ENCODE data around the gene KRT3.

KRT3 gene

DNA sequence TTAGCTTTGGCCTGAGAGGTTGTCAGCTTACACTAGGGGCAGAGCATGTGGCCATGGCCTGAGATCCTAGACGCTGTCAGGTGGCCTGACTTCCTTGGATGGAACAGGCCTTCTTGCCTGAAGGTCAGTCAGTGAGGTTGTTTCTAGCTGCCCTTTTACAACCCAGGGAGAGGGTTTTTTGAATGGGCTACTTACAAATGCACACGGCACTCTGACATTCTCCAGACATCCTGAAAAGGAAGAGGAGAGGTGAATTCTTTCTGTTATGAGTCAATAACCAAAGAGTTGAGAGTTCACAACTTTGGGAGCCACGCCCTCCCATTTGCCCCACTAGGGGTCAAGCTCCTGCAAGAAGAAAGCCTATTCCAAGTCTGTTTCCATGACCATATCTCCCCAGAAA, 26.6 kb downstream of the KRT3 start:
- no peaks in the 10 kb centered on the region for H3K36me3 ChIP-seq (ENCODE audit: control insufficient read depth in 4 of 4, insufficient read depth in 4 of 4, low read length in 3 of 4)
- 52% methylated on average over 2 of the region's 3 CpGs for WGBS (ENCODE audit: insufficient coverage)
- DNase-seq = no peak
- no peaks in the 10 kb centered on the region for H3K9me3 ChIP-seq (ENCODE audit: control extremely low read depth in 1 of 5, control insufficient read depth in 4 of 5, insufficient read depth in 2 of 5, low read depth in 1 of 5, low read length in 4 of 5)
- no peak overlapping the region for H3K27ac ChIP-seq (ENCODE audit: insufficient read depth in 1 of 2, low read depth in 1 of 2, low read length in 2 of 2, poor library complexity in 1 of 2, severe bottlenecking in 2 of 2)
- H3K4me1 ChIP-seq (ENCODE audit: control extremely low read depth in 1 of 4, control insufficient read depth in 4 of 4, insufficient read depth in 4 of 4, low read length in 3 of 4) = no peaks in the 10 kb centered on the region
- no peak overlapping the region for H3K4me3 ChIP-seq (ENCODE audit: control insufficient read depth in 1 of 7, extremely low read depth in 1 of 7, insufficient read depth in 4 of 7, low read depth in 2 of 7, low read length in 6 of 7)
- CTCF ChIA-PET = no interaction called here
- peaks cover 0 to 8% (median 0%) of the 10 kb centered on the region in 5 experiments for H3K27me3 ChIP-seq (replicated peaks in 2 of 5; ENCODE audit: control insufficient read depth in 4 of 5, insufficient read depth in 5 of 5, low read length in 4 of 5)
- POLR2A ChIA-PET = no interaction called here

DNA sequence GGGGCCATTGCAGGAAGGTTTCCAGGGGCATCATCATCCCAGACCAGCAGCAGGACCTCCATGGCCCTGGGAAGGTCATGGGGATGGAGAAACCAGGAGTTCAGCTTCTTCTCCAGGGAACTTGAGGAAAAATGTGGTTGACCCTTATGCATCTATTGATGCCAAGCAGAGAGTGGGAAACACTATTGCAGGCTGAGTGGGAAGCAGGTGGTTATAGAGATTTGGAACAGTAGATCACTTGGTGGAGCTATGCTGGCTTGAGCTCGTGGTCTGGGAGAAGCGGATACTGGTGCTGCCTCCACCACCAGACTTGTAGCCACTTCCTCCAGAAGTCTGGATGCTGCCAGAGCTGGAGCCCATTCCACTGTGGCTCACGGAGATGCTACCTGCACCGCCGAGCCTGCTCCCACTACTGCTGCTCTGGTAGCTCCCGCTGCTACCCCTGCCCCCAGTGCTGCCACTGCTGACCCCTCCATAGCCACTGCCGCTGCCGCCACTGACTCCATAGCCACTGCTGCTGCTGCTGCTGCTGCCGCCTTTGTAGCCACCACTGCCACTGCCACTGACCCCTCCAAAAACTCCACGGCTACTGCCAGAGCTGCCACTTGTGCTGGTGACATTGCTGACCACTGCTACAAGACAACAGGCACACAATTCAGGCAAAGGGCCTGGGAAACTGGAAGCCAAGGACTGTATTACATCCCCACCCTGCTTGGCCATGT, 27.3 kb downstream of the KRT3 start:
- no peak overlapping the region for H3K27ac ChIP-seq (ENCODE audit: insufficient read depth in 1 of 2, low read depth in 1 of 2, low read length in 2 of 2, poor library complexity in 1 of 2, severe bottlenecking in 2 of 2)
- CTCF ChIA-PET = no interaction called here
- H3K36me3 ChIP-seq (ENCODE audit: control insufficient read depth in 4 of 4, insufficient read depth in 4 of 4, low read length in 3 of 4) = no peaks in the 10 kb centered on the region
- POLR2A ChIA-PET = no interaction called here
- no peak overlapping the region for H3K4me3 ChIP-seq (ENCODE audit: control insufficient read depth in 1 of 7, extremely low read depth in 1 of 7, insufficient read depth in 4 of 7, low read depth in 2 of 7, low read length in 6 of 7)
- H3K27me3 ChIP-seq (replicated peaks in 2 of 5; ENCODE audit: control insufficient read depth in 4 of 5, insufficient read depth in 5 of 5, low read length in 4 of 5) = peaks cover 0 to 10% (median 0%) of the 10 kb centered on the region in 5 experiments
- no peaks in the 10 kb centered on the region for H3K4me1 ChIP-seq (ENCODE audit: control extremely low read depth in 1 of 4, control insufficient read depth in 4 of 4, insufficient read depth in 4 of 4, low read length in 3 of 4)
- no peaks in the 10 kb centered on the region for H3K9me3 ChIP-seq (ENCODE audit: control extremely low read depth in 1 of 5, control insufficient read depth in 4 of 5, insufficient read depth in 2 of 5, low read depth in 1 of 5, low read length in 4 of 5)
- no peak for DNase-seq
- 94% methylated on average over 8 of the region's 10 CpGs for WGBS (ENCODE audit: insufficient coverage)

DNA sequence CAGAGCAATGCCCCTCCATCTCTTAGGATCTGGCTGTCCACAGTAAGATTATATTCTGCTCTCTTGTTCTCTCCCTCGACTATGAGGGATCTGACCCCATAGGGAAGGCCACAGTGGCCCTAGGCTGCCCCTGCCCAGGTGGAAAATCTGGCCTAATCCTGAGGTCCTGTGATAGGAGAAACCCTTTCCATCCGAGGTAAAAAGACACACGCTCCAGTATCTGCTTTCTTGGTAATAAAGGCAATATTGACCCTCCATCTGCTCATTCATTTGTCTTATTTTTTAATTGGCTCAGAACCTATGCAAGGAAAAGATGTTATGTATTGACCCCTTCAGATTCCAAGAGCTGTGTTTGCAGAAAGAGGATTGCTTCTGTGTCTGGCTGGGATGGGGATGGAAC, 28.5 kb downstream of the KRT3 start:
- WGBS (ENCODE audit: insufficient coverage) = 100% methylated on average over 2 of the region's 3 CpGs
- Histone ChIP-seq H3K36me3 (ENCODE audit: control insufficient read depth in 4 of 4, insufficient read depth in 4 of 4, low read length in 3 of 4) (no peaks in the 10 kb centered on the region), H3K4me1 (ENCODE audit: control extremely low read depth in 1 of 4, control insufficient read depth in 4 of 4, insufficient read depth in 4 of 4, low read length in 3 of 4) (no peaks in the 10 kb centered on the region), H3K4me3 (ENCODE audit: control insufficient read depth in 1 of 7, extremely low read depth in 1 of 7, insufficient read depth in 4 of 7, low read depth in 2 of 7, low read length in 6 of 7) (no peak overlapping the region), H3K9me3 (ENCODE audit: control extremely low read depth in 1 of 5, control insufficient read depth in 4 of 5, insufficient read depth in 2 of 5, low read depth in 1 of 5, low read length in 4 of 5) (peaks cover 0 to 3% (median 0%) of the 10 kb centered on the region in 5 experiments), H3K27me3 (replicated peaks in 2 of 5; ENCODE audit: control insufficient read depth in 4 of 5, insufficient read depth in 5 of 5, low read length in 4 of 5) (peaks cover 0 to 7% (median 0%) of the 10 kb centered on the region in 5 experiments), H3K27ac (ENCODE audit: insufficient read depth in 1 of 2, low read depth in 1 of 2, low read length in 2 of 2, poor library complexity in 1 of 2, severe bottlenecking in 2 of 2) (no peak overlapping the region)
- CTCF ChIA-PET = no interaction called here
- DNase-seq = no peak
- POLR2A ChIA-PET = interaction anchor here (0.5 kb wide), 1 partner anchor 64 kb away, joined by 4 read pairs; no protein-coding TSS in a partner anchor

DNA sequence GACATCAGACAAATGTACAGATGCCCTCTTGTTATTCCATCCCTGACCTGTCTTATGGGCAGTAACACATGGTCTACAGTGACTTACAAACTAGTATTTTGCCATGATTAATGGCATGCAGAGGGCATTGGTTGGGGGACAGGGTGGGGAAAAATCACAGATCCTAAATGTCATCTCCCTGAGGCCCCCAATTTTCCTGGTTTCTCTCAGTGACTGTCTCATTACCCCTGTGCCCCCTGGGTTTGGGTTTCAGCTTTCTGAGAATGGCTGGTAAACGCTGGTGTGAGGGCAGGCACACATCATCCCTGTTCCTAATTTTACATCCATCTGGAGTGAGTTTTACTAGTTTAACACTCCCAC, 28.9 kb downstream of the KRT3 start:
- H3K9me3 ChIP-seq (ENCODE audit: control extremely low read depth in 1 of 5, control insufficient read depth in 4 of 5, insufficient read depth in 2 of 5, low read depth in 1 of 5, low read length in 4 of 5) = peaks cover 0 to 7% (median 1%) of the 10 kb centered on the region in 5 experiments
- CTCF ChIA-PET = no interaction called here
- no peak overlapping the region for H3K27ac ChIP-seq (ENCODE audit: insufficient read depth in 1 of 2, low read depth in 1 of 2, low read length in 2 of 2, poor library complexity in 1 of 2, severe bottlenecking in 2 of 2)
- H3K36me3 ChIP-seq (ENCODE audit: control insufficient read depth in 4 of 4, insufficient read depth in 4 of 4, low read length in 3 of 4) = no peaks in the 10 kb centered on the region
- 100% methylated on average over 1 of the region's 1 CpG for WGBS (ENCODE audit: insufficient coverage)
- DNase-seq = no peak
- peaks cover 0 to 6% (median 0%) of the 10 kb centered on the region in 5 experiments for H3K27me3 ChIP-seq (replicated peaks in 2 of 5; ENCODE audit: control insufficient read depth in 4 of 5, insufficient read depth in 5 of 5, low read length in 4 of 5)
- H3K4me3 ChIP-seq (ENCODE audit: control insufficient read depth in 1 of 7, extremely low read depth in 1 of 7, insufficient read depth in 4 of 7, low read depth in 2 of 7, low read length in 6 of 7) = no peak overlapping the region
- no peaks in the 10 kb centered on the region for H3K4me1 ChIP-seq (ENCODE audit: control extremely low read depth in 1 of 4, control insufficient read depth in 4 of 4, insufficient read depth in 4 of 4, low read length in 3 of 4)
- POLR2A ChIA-PET = no interaction called here

DNA sequence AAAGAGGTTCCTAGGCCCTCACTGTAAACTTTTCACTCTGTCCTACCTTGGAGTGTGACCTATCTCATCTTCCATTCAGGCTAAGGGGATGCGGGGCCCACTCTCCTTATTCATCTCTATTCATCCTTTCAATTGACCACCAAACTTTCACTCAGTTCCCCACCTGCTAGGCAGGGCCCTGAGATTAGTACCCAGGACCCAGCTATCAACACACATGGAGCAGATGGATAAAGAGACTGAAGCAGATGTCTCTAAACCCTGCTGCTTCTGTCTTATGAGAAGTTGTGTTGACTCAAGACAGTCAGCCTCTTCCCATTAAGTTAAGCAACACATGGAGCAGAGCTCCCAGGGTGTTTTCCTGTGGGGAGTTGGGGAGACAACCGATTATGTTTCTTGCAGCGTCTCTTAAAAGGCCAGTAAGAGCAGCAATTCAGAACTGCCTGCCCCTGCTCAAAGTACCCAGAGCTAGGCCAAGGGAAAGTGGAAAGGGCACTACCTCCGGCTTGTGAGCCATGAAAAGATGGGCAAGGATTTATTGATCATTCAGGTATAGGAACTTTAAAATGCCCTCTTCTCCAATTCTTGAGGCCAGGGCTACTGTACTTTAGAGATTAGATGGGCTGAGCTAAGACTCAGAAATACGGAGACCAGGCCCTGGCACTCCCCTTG, 29.4 kb downstream of the KRT3 start:
- Histone ChIP-seq H3K9me3 (ENCODE audit: control extremely low read depth in 1 of 5, control insufficient read depth in 4 of 5, insufficient read depth in 2 of 5, low read depth in 1 of 5, low read length in 4 of 5) (peaks cover 0 to 11% (median 3%) of the 10 kb centered on the region in 5 experiments), H3K4me1 (ENCODE audit: control extremely low read depth in 1 of 4, control insufficient read depth in 4 of 4, insufficient read depth in 4 of 4, low read length in 3 of 4) (no peaks in the 10 kb centered on the region), H3K36me3 (ENCODE audit: control insufficient read depth in 4 of 4, insufficient read depth in 4 of 4, low read length in 3 of 4) (no peaks in the 10 kb centered on the region), H3K4me3 (ENCODE audit: control insufficient read depth in 1 of 7, extremely low read depth in 1 of 7, insufficient read depth in 4 of 7, low read depth in 2 of 7, low read length in 6 of 7) (no peak overlapping the region), H3K27me3 (replicated peaks in 2 of 5; ENCODE audit: control insufficient read depth in 4 of 5, insufficient read depth in 5 of 5, low read length in 4 of 5) (peaks cover 0 to 6% (median 0%) of the 10 kb centered on the region in 5 experiments), H3K27ac (ENCODE audit: insufficient read depth in 1 of 2, low read depth in 1 of 2, low read length in 2 of 2, poor library complexity in 1 of 2, severe bottlenecking in 2 of 2) (no peak overlapping the region)
- 98% methylated on average over 5 of the region's 5 CpGs for WGBS (ENCODE audit: insufficient coverage)
- ChIA-PET POLR2A (no interaction called here), CTCF (no interaction called here)
- no peak for DNase-seq

DNA sequence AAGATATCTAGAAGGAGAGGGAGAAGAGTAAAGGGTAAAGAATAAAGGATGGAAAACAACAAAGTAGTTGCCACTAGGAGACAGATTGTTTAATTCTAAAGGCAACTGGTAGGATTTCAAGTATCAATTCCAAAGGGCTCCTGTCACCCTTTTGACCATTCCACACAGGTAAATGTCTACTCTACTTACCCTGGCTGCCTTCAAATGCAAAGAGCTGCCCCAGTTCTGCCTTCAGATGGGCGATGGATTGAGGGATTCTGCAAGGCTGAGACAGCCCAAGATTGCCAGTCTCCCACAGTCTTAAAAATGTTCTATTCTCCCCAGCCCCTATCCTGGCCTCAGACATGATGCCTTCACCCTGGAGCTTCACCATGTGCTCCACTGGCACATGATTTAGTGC, 30.2 kb downstream of the KRT3 start:
- ChIA-PET POLR2A (no interaction called here), CTCF (no interaction called here)
- WGBS (ENCODE audit: insufficient coverage) = 100% methylated on average over 1 of the region's 1 CpG
- no peaks in the 10 kb centered on the region for H3K36me3 ChIP-seq (ENCODE audit: control insufficient read depth in 4 of 4, insufficient read depth in 4 of 4, low read length in 3 of 4)
- no peak overlapping the region for H3K27ac ChIP-seq (ENCODE audit: insufficient read depth in 1 of 2, low read depth in 1 of 2, low read length in 2 of 2, poor library complexity in 1 of 2, severe bottlenecking in 2 of 2)
- H3K4me1 ChIP-seq (ENCODE audit: control extremely low read depth in 1 of 4, control insufficient read depth in 4 of 4, insufficient read depth in 4 of 4, low read length in 3 of 4) = no peaks in the 10 kb centered on the region
- H3K9me3 ChIP-seq (ENCODE audit: control extremely low read depth in 1 of 5, control insufficient read depth in 4 of 5, insufficient read depth in 2 of 5, low read depth in 1 of 5, low read length in 4 of 5) = peaks cover 0 to 14% (median 4%) of the 10 kb centered on the region in 5 experiments
- DNase-seq = no peak
- H3K4me3 ChIP-seq (ENCODE audit: control insufficient read depth in 1 of 7, extremely low read depth in 1 of 7, insufficient read depth in 4 of 7, low read depth in 2 of 7, low read length in 6 of 7) = no peak overlapping the region
- peaks cover 0 to 6% (median 0%) of the 10 kb centered on the region in 5 experiments for H3K27me3 ChIP-seq (replicated peaks in 2 of 5; ENCODE audit: control insufficient read depth in 4 of 5, insufficient read depth in 5 of 5, low read length in 4 of 5)

DNA sequence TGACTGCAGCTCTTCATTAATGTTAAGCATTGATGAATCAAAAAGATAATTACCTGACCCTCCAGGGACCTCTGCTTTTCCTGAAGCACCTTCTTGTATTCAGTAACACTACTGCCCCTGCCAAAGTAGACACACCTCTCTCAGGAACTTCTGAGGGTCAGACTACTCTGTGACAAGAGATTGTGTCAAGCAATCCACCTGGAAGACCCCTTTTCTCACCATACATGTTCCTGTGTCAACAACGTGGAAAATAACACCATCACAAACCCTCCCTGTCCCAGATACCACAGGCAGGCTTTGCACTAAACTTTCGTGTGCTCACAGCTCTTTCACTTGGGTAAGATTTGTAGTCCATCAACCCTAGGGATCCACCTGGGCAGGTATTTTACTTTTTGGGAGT, 31.9 kb downstream of the KRT3 start:
- no peak overlapping the region for H3K27ac ChIP-seq (ENCODE audit: insufficient read depth in 1 of 2, low read depth in 1 of 2, low read length in 2 of 2, poor library complexity in 1 of 2, severe bottlenecking in 2 of 2)
- peaks cover 0 to 6% (median 0%) of the 10 kb centered on the region in 5 experiments for H3K27me3 ChIP-seq (replicated peaks in 2 of 5; ENCODE audit: control insufficient read depth in 4 of 5, insufficient read depth in 5 of 5, low read length in 4 of 5)
- H3K36me3 ChIP-seq (ENCODE audit: control insufficient read depth in 4 of 4, insufficient read depth in 4 of 4, low read length in 3 of 4) = no peaks in the 10 kb centered on the region
- no peaks in the 10 kb centered on the region for H3K4me1 ChIP-seq (ENCODE audit: control extremely low read depth in 1 of 4, control insufficient read depth in 4 of 4, insufficient read depth in 4 of 4, low read length in 3 of 4)
- no peak overlapping the region for H3K4me3 ChIP-seq (ENCODE audit: control insufficient read depth in 1 of 7, extremely low read depth in 1 of 7, insufficient read depth in 4 of 7, low read depth in 2 of 7, low read length in 6 of 7)
- WGBS (ENCODE audit: insufficient coverage) = 100% methylated on average over 1 of the region's 2 CpGs
- DNase-seq = no peak
- ChIA-PET CTCF (interaction anchor here (1.2 to 1.3 kb wide), 2 partner anchors 9 to 14 kb away, joined by 3 read pairs; no protein-coding TSS in a partner anchor), POLR2A (no interaction called here)
- H3K9me3 ChIP-seq (ENCODE audit: control extremely low read depth in 1 of 5, control insufficient read depth in 4 of 5, insufficient read depth in 2 of 5, low read depth in 1 of 5, low read length in 4 of 5) = peaks cover 0 to 28% (median 14%) of the 10 kb centered on the region in 5 experiments

Data from common myeloid progenitor, CD34-positive (primary cell).